MCF 10A (cell line): ENCODE measurements around the gene KRT14. TPM values are rescaled to one million over a fixed set of nuclear protein-coding genes. Genes with fewer than 3 reads are reported as not detected.
"Not testable (repeated sequence)": the region's sequence is repeated elsewhere in the genome, so short reads cannot be mapped to it uniquely, and the experiment has no call there.

Experiments used
- BruUV-seq: library from RNA; stranded (reverse); fragments of 400-500 nt; replicated peaks from 2 replicates; lab custom pipeline; 2021; lab: Mats Ljungman, UMichigan
- CTCF ChIA-PET: fragments of 300-600 bp; sonication (Branson Sonifier 250); formaldehyde crosslinking; extraction: SDS; loops from one replicate; lab custom pipeline; 2021; ENCODE audit warnings: antibody characterized with exemption, inconsistent platforms; lab: Yijun Ruan, JAX
- POLR2A ChIA-PET: fragments of 300-600, 350-650 bp; sonication (Branson Sonifier 250); formaldehyde crosslinking; extraction: SDS; loops from one replicate; lab custom pipeline; 2020; ENCODE audit warnings: antibody characterized with exemption, inconsistent platforms; lab: Yijun Ruan, JAX
- DNase-seq: peaks from one replicate; pipeline ENCODE4 v3.0.0-alpha.2; 2018; ENCODE audit not compliant: unreplicated experiment
- H3K27ac Mint-ChIP-seq: one replicate; pipeline ENCODE4 v1.8.0; 2022; ENCODE audit warnings: mild to moderate bottlenecking, low read depth, mixed read lengths; ENCODE audit not compliant: unreplicated experiment
- H3K27me3 Mint-ChIP-seq: one replicate; pipeline ENCODE4 v1.8.0; 2022; ENCODE audit warnings: mixed read lengths; ENCODE audit not compliant: insufficient read depth, unreplicated experiment
- H3K36me3 Mint-ChIP-seq: one replicate; pipeline ENCODE4 v1.8.0; 2022; ENCODE audit warnings: mild to moderate bottlenecking, moderate library complexity, mixed read lengths; ENCODE audit not compliant: insufficient read depth, unreplicated experiment
- H3K4me1 Mint-ChIP-seq: one replicate; pipeline ENCODE4 v1.8.0; 2022; ENCODE audit warnings: mixed read lengths; ENCODE audit not compliant: insufficient read depth, unreplicated experiment
- H3K4me3 Mint-ChIP-seq: one replicate; pipeline ENCODE4 v1.8.0; 2022; ENCODE audit warnings: mild to moderate bottlenecking, moderate library complexity, mixed read lengths; ENCODE audit not compliant: unreplicated experiment
- H3K9me3 Mint-ChIP-seq: one replicate; pipeline ENCODE4 v1.8.0; 2022; ENCODE audit warnings: mixed read lengths; ENCODE audit not compliant: unreplicated experiment
- CTCF ChIP-seq: fragments of 200-600 bp; IDR thresholded peaks from one replicate; pipeline ENCODE4 v1.8.0; 2022; ENCODE audit warnings: antibody characterized with exemption, mild to moderate bottlenecking; ENCODE audit not compliant: unreplicated experiment
- intact Hi-C: fragments of 100-400 bp; cut with micrococcal nuclease; formaldehyde crosslinking; loops from 2 replicates; pipeline ENCODE4 v1.14.1; 2022
- total RNA-seq: library from RNA; stranded (reverse); gene quantifications from 2 replicates; pipeline ENCODE4 v1.2.3, GENCODE V29; 2022

KRT14 gene
- total RNA-seq, 1 experiment from 2014 or later, result 1,755 TPM

- intact Hi-C loops, result no loop called here
- Mint-ChIP-seq H3K27ac (no peak overlapping the region), H3K4me3 (peak overlapping the region; percentile 62), H3K4me1 (peaks cover 27% of the 10 kb centered on the region), H3K9me3 (peaks cover 14% of the 10 kb centered on the region), H3K36me3 (peaks cover 61% of the 10 kb centered on the region), H3K27me3 (no peaks in the 10 kb centered on the region)
- no TSS peak for BruUV-seq
- ChIA-PET POLR2A (no interaction called here), CTCF (interaction anchor here (0.6 to 2.6 kb wide), 6 partner anchors 32 to 702 kb away, joined by 3 to 9 read pairs (median 4); no protein-coding TSS in a partner anchor)
- TF ChIP-seq CTCF, result no peak
- no peak for DNase-seq
Measured at GRCh38 chr17:41610965-41611640, 24.4 kb upstream of the KRT14 start.

- peaks cover 18% of the 10 kb centered on the region for H3K9me3 Mint-ChIP-seq
Measured at GRCh38 chr17:41610061-41610517, 23.4 kb upstream of the KRT14 start.

GRCh38 chr17:41606930-41607329 is 20.2 kb upstream of the KRT14 start:
- Mint-ChIP-seq H3K9me3 (peaks cover 18% of the 10 kb centered on the region), H3K4me1 (peaks cover 13% of the 10 kb centered on the region), H3K36me3 (peaks cover 35% of the 10 kb centered on the region)
- H3K4me3 Mint-ChIP-seq, H3K27me3 Mint-ChIP-seq, DNase-seq, H3K27ac Mint-ChIP-seq, BruUV-seq, intact Hi-C loops: not testable (repeated sequence)
- ChIA-PET POLR2A (interaction anchor here (0.7 to 1.1 kb wide), 2 partner anchors 12 to 203 kb away, joined by 3 to 4 read pairs; no protein-coding TSS in a partner anchor), CTCF (interaction anchor here (0.8 to 1.6 kb wide), 3 partner anchors 40 to 491 kb away, joined by 3 to 4 read pairs (median 3); no protein-coding TSS in a partner anchor)

More at GRCh38 chr17:41610061-41610517, 23.4 kb upstream of the KRT14 start:
- POLR2A ChIA-PET, DNase-seq, H3K27me3 Mint-ChIP-seq, intact Hi-C loops, BruUV-seq, H3K27ac Mint-ChIP-seq: not testable (repeated sequence)
- H3K36me3 Mint-ChIP-seq, result peaks cover 56% of the 10 kb centered on the region
- H3K4me1 Mint-ChIP-seq, result peaks cover 22% of the 10 kb centered on the region
- peak overlapping the region; percentile 44 for H3K4me3 Mint-ChIP-seq
- CTCF ChIA-PET, result interaction anchor here (0.6 to 2.6 kb wide), 4 partner anchors 17 to 75 kb away, joined by 3 to 8 read pairs (median 4); no protein-coding TSS in a partner anchor

- no peaks in the 10 kb centered on the region for H3K4me1 Mint-ChIP-seq
- CTCF ChIA-PET, result interaction anchor here (0.7 to 1.7 kb wide), 4 partner anchors 23 to 747 kb away, joined by 3 to 8 read pairs (median 4); no protein-coding TSS in a partner anchor
- POLR2A ChIA-PET, result interaction anchor here (0.6 to 1.8 kb wide), 4 partner anchors 9 to 32 kb away, joined by 3 to 7 read pairs (median 5); no protein-coding TSS in a partner anchor
- DNase-seq, result no peak
- TF ChIP-seq CTCF, result no peak
- intact Hi-C loops, result no loop called here
- peaks cover 18% of the 10 kb centered on the region for H3K9me3 Mint-ChIP-seq
- no peak overlapping the region for H3K27ac Mint-ChIP-seq
- no peaks in the 10 kb centered on the region for H3K36me3 Mint-ChIP-seq
- BruUV-seq, result no TSS peak
- no peaks in the 10 kb centered on the region for H3K27me3 Mint-ChIP-seq
- H3K4me3 Mint-ChIP-seq, result no peak overlapping the region
Measured at GRCh38 chr17:41602524-41602923, 15.8 kb upstream of the KRT14 start.

GRCh38 chr17:41600318-41600717 is 13.6 kb upstream of the KRT14 start:
- peaks cover 6% of the 10 kb centered on the region for H3K4me1 Mint-ChIP-seq
- no TSS peak for BruUV-seq
- no peaks in the 10 kb centered on the region for H3K9me3 Mint-ChIP-seq
- ChIA-PET CTCF (interaction anchor here (0.6 to 0.7 kb wide), 2 partner anchors 68 to 690 kb away, joined by 3 read pairs; no protein-coding TSS in a partner anchor), POLR2A (interaction anchor here (0.6 to 1.0 kb wide), 2 partner anchors 46 to 528 kb away, joined by 3 read pairs; no protein-coding TSS in a partner anchor)
- no peaks in the 10 kb centered on the region for H3K27me3 Mint-ChIP-seq
- DNase-seq, result no peak
- no peak overlapping the region for H3K27ac Mint-ChIP-seq
- H3K36me3 Mint-ChIP-seq, result no peaks in the 10 kb centered on the region
- no peak overlapping the region for H3K4me3 Mint-ChIP-seq
- intact Hi-C loops, result no loop called here
- TF ChIP-seq CTCF, result no peak
